ENCODE data around the gene HLA-DRA.
"Not testable (repeated sequence)": the region's sequence is repeated elsewhere in the genome, so short reads cannot be mapped to it uniquely, and the experiment has no call there.

HLA-DRA gene

DNA sequence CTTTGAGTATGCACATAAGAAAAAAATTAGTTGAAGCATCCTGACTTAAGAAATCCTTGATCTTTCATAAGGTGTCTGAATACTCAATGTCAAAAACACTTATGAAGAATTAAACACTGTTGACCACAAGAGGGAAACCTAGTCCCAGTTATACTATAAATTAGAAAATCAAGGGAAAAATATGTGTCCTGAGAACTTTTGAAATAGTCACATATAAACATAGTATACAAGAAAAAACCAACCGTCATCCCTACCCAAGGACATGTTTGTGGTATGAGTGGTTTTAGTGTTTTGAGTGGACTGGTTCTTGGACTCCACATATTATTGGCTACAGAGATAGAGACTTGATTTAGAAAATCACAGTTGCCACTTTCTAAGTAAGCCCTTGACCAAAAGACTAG is 7.6 kb upstream of the HLA-DRA start:
- no peak for DNase-seq

GRCh38 chr6:32433950-32434349 is 5.7 kb upstream of the HLA-DRA start:
- not testable (repeated sequence) for DNase-seq

DNA sequence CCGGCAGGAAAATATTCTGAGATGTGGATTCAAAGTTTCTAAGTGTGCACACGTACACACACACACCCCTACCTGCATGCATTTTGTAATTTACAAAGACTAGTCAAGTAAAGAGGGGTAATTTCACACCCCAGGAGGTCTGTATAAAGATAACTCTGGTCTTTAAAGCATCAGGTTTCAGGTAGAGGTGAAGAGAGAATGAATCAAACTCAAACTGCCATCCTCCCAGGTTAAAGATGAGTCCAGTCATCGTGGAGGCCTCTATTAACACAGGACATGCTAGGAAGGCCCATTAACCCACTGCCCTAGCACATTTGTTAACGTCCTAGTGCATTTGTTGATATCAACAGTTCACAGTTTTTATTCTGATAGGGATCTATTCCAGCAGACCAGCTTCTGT is 3.5 kb upstream of the HLA-DRA start:
- no peak for DNase-seq

DNA sequence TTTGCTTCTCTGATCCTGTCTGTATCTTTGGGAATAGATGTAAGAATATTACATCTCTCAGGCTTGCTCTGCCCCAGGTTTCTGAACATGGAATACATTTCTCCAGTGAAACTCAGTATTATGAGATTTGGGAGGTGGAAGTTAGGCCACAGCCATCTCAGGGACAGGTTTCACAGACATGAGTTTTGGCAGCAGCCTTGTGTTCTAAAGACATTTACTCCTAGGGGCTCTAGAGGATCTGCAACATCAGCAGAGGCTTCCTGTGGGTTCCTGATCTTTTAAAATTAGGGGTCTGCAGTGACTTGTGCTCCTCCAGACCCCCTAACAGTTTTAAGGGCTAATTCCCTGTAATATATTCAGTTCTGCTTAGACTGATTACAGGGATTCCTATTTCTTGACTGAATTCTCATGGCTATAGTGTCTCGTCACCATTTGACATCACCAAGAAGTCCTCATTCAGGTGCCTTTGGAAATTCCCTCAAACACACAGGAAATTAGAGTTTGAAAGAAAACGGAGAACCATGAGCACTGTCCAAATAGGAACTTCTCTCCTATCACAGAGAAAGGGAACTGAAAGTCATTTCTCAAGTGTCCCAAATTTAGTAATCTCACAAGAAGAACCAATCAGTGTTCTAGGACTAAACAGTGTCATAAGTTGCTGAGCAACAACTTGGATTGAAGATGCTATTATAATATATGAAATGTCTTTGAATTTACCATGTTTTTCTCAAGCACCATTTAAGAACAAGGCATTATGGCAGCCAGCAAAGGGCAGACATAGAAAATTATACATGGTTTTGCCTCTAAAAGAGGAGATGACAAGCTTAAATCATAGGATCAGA is 2.5 kb upstream of the HLA-DRA start:
- DNase-seq: peak; percentile 69

DNA sequence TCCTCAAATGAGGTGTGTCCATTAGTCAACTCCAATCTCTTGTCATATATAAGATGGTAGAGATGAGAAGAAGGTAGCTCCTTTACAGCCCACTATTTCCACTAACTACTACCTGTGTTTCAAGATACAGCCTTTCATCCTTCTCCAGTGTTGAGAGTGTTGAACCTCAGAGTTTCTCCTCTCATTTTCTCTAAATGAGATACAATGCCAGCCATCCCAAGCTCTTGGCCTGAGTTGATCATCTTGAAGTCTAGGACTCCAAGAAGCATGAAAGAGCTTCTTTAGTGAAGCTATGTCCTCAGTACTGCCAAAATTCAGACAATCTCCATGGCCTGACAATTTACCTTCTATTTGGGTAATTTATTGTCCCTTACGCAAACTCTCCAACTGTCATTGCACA is 548 bp upstream of the HLA-DRA start:
- no peak for DNase-seq

DNA sequence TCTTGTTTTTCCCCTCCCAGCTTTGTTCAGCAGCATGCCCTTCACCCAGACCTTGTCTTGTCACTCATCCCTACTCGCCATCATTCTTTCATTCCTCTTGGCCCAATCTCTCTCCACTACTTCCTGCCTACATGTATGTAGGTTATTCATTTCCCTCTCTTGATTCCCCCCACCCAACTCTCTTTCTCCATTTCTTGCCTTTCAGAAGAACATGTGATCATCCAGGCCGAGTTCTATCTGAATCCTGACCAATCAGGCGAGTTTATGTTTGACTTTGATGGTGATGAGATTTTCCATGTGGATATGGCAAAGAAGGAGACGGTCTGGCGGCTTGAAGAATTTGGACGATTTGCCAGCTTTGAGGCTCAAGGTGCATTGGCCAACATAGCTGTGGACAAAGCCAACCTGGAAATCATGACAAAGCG is 2.6 kb downstream of the HLA-DRA start:
- DNase-seq: no peak

DNA sequence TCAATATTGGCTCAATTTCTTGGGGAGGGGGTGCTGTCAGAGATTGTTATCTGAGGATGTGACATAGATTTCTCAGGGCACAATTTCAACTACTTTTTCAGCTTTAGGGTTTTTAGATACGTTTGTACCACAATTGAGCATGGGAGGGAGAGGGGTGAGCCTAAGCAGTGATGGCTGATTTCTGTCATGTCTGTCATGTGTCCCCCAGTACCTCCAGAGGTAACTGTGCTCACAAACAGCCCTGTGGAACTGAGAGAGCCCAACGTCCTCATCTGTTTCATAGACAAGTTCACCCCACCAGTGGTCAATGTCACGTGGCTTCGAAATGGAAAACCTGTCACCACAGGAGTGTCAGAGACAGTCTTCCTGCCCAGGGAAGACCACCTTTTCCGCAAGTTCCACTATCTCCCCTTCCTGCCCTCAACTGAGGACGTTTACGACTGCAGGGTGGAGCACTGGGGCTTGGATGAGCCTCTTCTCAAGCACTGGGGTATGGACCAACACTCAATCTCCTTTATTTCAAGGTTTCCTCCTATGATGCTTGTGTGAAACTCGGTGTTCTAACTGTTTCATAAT is 3.4 kb downstream of the HLA-DRA start:
- no peak for DNase-seq

DNA sequence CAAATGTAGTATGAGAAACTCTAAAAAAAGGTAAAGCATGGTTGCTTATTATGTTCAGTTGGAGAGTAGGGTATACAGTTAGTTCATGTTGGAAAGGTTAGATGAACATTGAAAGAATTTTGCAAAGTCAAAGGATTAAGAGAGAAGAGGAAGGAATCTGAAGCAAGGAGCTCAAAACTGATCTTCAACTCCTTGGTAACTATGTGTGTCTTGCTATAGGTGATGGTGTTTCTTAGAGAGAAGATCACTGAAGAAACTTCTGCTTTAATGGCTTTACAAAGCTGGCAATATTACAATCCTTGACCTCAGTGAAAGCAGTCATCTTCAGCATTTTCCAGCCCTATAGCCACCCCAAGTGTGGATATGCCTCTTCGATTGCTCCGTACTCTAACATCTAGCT is 4.7 kb downstream of the HLA-DRA start:
- no peak for DNase-seq

DNA sequence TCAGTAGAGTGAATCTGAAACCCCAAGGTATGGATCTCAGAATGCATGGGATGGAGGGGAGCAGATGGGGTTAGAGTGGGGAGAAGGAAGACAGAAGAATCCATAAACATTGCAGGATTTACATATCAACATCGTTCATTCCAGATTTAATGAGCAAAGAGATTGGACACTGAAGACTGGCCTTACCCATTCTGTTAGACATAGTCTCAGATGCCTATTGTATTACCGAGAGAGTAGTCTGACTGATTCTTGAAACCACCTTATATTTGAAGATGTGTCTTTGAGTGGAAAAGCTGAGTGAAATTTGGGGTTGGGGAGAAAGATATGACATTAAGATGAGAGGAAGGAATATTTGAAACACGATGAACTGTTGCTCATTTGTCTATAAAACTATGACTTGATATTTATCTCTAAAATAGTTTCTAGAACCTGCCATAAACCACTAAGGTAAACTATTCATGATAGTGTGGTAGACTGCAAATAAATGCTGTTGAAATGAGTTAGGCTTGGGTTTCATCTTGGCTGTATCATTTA is 5.7 kb downstream of the HLA-DRA start:
- no peak for DNase-seq

DNA sequence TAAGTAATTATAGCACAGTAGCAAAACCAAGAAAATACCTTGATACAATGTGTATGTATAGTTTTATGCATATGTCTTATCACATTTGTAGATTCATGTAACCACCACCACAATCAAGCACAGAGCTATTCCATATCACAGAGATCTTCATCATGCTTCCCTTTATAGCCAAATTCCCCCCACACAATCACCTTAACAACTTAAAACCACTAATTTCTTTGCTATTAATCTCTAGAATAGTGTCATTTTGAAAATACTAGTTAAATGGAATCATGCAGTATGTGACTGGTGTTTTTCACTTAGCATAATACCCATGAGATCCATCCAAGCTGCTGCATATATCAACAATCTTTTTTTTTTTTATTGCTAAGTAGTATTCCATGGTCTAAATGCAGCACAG is 8.2 kb downstream of the HLA-DRA start:
- no peak for DNase-seq

DNA sequence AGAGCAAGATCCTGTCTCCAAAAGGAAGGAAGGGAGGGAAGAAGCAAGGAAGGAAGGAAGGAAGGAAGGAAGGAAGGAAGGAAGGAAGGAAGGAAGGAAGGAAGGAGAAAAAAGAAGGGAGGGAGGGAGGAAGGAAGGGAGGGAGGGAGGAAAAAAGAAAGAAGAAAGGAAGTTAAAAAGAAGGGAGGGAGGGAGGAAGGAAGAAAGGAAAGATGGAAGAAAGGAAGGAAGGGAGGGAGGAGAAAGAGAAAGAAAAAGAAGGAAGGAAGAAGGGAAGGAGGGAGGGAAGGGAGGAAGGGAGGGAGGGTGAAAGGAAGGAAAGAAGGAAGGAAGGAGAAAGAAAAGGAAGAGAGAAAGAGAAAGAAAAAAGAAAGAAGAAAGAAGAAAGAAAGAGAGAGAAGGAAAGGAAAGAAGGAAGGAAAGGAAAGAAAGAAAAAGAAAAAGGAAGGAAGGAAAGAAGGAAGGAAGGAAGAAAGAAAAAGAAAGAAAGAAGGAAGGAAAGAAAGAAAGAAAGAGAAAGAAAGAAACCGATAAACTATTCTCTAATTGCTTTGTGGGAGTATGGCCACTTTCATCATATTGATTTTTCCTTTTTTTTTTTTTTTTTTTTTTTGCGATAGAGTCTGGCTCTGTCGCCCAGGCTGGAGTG is 9.5 kb downstream of the HLA-DRA start:
- no peak for DNase-seq

GRCh38 chr6:32457054-32457453 is 17.4 kb downstream of the HLA-DRA start:
- DNase-seq: no peak

GRCh38 chr6:32459781-32460424 is 20.2 kb downstream of the HLA-DRA start:
- no peak for DNase-seq

DNA sequence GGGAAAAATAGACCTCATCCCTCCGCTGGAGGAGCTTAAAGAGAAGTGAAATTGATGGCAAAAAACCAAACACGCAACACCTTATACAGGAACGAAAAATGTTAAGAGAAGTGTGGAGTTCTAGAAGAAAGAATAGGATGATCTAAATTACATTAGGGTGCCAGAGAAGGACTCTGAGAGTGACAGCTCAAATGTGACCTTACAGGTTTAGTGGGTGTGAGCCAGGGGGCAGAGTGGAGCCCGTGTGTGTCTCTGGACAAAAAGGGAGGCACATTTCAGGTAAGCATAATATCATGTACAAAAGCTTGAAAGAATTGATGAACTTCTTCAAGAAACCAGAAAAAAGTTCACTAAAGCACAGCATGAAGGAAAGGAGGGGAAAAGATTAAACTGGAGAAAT is 20.8 kb downstream of the HLA-DRA start:
- DNase-seq: no peak

DNA sequence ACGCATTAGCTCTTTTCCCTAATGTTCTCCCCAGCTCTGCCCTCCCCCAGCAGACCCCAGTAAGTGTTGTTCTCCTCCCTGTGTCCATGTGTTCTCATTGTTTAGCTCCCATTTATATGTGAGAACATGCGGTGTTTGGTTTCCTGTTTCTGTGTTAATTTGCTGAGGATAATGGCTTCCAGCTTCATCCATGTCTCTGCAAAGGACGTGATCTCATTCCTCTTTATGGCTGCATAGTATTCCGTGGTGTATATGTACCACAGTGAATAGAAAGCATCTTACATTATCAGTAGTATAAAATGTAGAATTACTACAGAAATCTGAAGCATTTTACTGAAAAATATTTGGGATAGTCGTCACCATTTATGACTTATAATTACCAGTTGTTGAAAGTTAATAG is 21.8 kb downstream of the HLA-DRA start:
- no peak for DNase-seq

DNA sequence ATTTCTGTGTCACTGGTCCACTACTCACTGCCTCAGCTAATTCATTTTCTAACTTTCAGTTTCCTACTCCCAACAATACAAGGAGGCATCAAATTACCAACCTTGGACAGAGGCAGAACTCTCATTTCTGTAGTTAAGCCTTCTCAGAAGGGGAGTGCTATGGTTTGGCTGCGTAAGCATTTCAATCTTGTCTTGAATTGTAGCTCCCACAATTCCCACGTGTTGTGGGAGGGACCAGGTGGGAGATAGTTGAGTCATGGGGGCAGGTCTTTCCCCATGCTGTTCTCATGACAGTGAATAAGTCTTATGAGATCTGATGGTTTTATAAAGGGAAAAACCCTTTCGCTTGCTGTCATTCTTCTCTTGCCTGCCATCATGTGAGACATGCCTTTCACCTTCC is 22.9 kb downstream of the HLA-DRA start:
- no peak for DNase-seq

- not testable (repeated sequence) for DNase-seq
Measured at GRCh38 chr6:32467743-32468503, 28.2 kb downstream of the HLA-DRA start.

- no peak for DNase-seq
Measured at GRCh38 chr6:32472781-32473375, 33.2 kb downstream of the HLA-DRA start.

- DNase-seq: peak; percentile 48
Measured at GRCh38 chr6:32473376-32474348, 34.0 kb downstream of the HLA-DRA start.

- DNase-seq: no peak
Measured at GRCh38 chr6:32475392-32476206, 35.9 kb downstream of the HLA-DRA start.
